GM23338 (cell line): Measurements from ENCODE around the gene SYCP2. TPM values are rescaled to one million over a fixed set of nuclear protein-coding genes. Genes with fewer than 3 reads are reported as not detected.

Experiments used
- ATAC-seq: fragments of 200-7000 bp; cut with Tn5 transposase; 3 replicates; pipeline ENCODE4 v1.9.1; 2020
- DNase-seq: peaks from one replicate; pipeline ENCODE4 v3.0.0-alpha.2; 2015; ENCODE audit warnings: low spot score
- H2AFZ ChIP-seq: fragments of 200-600 bp; sonication (generic); 2 replicates; pipeline ENCODE4 v1.8.0; 2016; ENCODE audit warnings: antibody characterized with exemption, mild to moderate bottlenecking, moderate library complexity
- H3F3A ChIP-seq: fragments of 200-600 bp; sonication (generic); replicated peaks from 2 replicates; pipeline ENCODE4 v1.8.0; 2017; ENCODE audit warnings: antibody characterized with exemption, mixed run types, low read depth
- H3K27ac ChIP-seq: fragments of 200-600 bp; sonication (generic); 2 replicates; pipeline ENCODE4 v1.6.1; 2016; ENCODE audit warnings: low read depth
- H3K27me3 ChIP-seq: fragments of 200-600 bp; sonication (generic); 2 replicates; pipeline ENCODE4 v1.8.0; 2016; ENCODE audit warnings: mild to moderate bottlenecking, mixed run types, moderate library complexity; ENCODE audit not compliant: insufficient read depth
- H3K36me3 ChIP-seq: fragments of 200-600 bp; sonication (generic); 2 replicates; pipeline ENCODE4 v1.8.0; 2016; ENCODE audit warnings: mild to moderate bottlenecking; ENCODE audit not compliant: insufficient read depth
- H3K4me1 ChIP-seq: fragments of 200-600 bp; sonication (generic); 2 replicates; pipeline ENCODE4 v1.8.0; 2016; ENCODE audit warnings: mild to moderate bottlenecking, moderate library complexity; ENCODE audit not compliant: insufficient read depth
- H3K4me2 ChIP-seq: fragments of 200-600 bp; sonication (generic); 2 replicates; pipeline ENCODE4 v1.7.1; 2017; ENCODE audit warnings: mixed run types
- H3K4me3 ChIP-seq: fragments of 200-600 bp; sonication (generic); 2 replicates; pipeline ENCODE4 v1.6.1; 2016; ENCODE audit warnings: mixed run types
- H3K79me2 ChIP-seq: fragments of 200-600 bp; sonication (generic); replicated peaks from 2 replicates; pipeline ENCODE4 v1.8.0; 2017; ENCODE audit warnings: mild to moderate bottlenecking; ENCODE audit not compliant: insufficient read depth
- H3K9me2 ChIP-seq: fragments of 200-600 bp; sonication (generic); 2 replicates; pipeline ENCODE4 v1.8.0; 2017; ENCODE audit not compliant: insufficient read depth
- H4K20me1 ChIP-seq: fragments of 200-600 bp; sonication (generic); replicated peaks from 2 replicates; pipeline ENCODE4 v1.8.0; 2017; ENCODE audit warnings: mild to moderate bottlenecking; ENCODE audit not compliant: insufficient read depth
- H3K27ac Mint-ChIP-seq: 2 replicates; pipeline ENCODE4 v1.8.0; 2020; ENCODE audit warnings: inconsistent platforms, mild to moderate bottlenecking, moderate library complexity, mixed read lengths
- H3K27me3 Mint-ChIP-seq: 3 replicates; pipeline ENCODE4 v1.8.0; 2022; ENCODE audit warnings: low read depth, mild to moderate bottlenecking, moderate library complexity, mixed read lengths, inconsistent platforms; ENCODE audit not compliant: insufficient read depth, poor library complexity
- H3K36me3 Mint-ChIP-seq: 3 replicates; pipeline ENCODE4 v1.8.0; 2021; ENCODE audit warnings: low read depth, mild to moderate bottlenecking, inconsistent platforms, moderate library complexity, mixed read lengths
- H3K4me1 Mint-ChIP-seq: 3 replicates; pipeline ENCODE4 v1.8.0; 2020; ENCODE audit warnings: mild to moderate bottlenecking, inconsistent platforms, mixed read lengths
- H3K4me3 Mint-ChIP-seq: 3 replicates; pipeline ENCODE4 v1.8.0; 2021; ENCODE audit warnings: moderate library complexity, mild to moderate bottlenecking, inconsistent platforms, mixed read lengths
- H3K9me3 Mint-ChIP-seq: 3 replicates; pipeline ENCODE4 v1.8.0; 2020; ENCODE audit warnings: moderate library complexity, mild to moderate bottlenecking, inconsistent platforms, mixed read lengths
- EZH2 ChIP-seq: fragments of 200-600 bp; sonication (generic); IDR thresholded peaks from one replicate; pipeline ENCODE4 v1.8.0; 2017; ENCODE audit warnings: antibody characterized with exemption, mild to moderate bottlenecking, low read depth; ENCODE audit not compliant: unreplicated experiment
- EZH2phosphoT487 ChIP-seq: fragments of 200-600 bp; sonication (generic); IDR thresholded peaks from one replicate; pipeline ENCODE4 v1.8.1; 2018; ENCODE audit warnings: antibody characterized with exemption; ENCODE audit not compliant: unreplicated experiment
- JUNB ChIP-seq: IDR thresholded peaks from one replicate; pipeline ENCODE4 v1.6.1; 2016; ENCODE audit warnings: antibody characterized with exemption; ENCODE audit not compliant: unreplicated experiment
- ZNF331 ChIP-seq: fragments of 250-450 bp; sonication (Bioruptor Pico); IDR thresholded peaks from 2 replicates; pipeline ENCODE4 v1.5.0; 2020; ENCODE audit warnings: low read depth, mild to moderate bottlenecking, moderate library complexity
- polyA plus RNA-seq: library from polyadenylated mRNA; unstranded; fragments of >200 nt; fragmentation: Nextera tagmentation; extraction: Ambion mirVana; gene quantifications from 2 replicates; pipeline ENCODE4 v1.2.1, GENCODE V29; 2016
- total RNA-seq: library from RNA; depleted of rRNA; stranded (reverse); fragments of >200 nt; shearing (Covaris generic); gene quantifications from 2 replicates; pipeline ENCODE4 v1.2.3, GENCODE V29; 2014
- TF ChIP-seq, protein P1 (sequence below): fragments of 250-450 bp; sonication (Bioruptor Pico); IDR thresholded peaks from 2 replicates; pipeline ENCODE4 v1.5.0; 2020; ENCODE audit warnings: mild to moderate bottlenecking, moderate library complexity
- TF ChIP-seq, protein P2 (sequence below), 2 experiments: fragments of 200-600 bp in 1 of 2; sonication (generic) in 1 of 2; conservative IDR thresholded peaks; 2 replicates each; pipeline versions ENCODE4 v1.5.1 to v1.6.1; 2016 to 2017; ENCODE audit warnings: antibody characterized with exemption in 2 of 2, low read depth in 2 of 2, mild to moderate bottlenecking in 2 of 2, moderate library complexity in 1 of 2

SYCP2 gene
- total and polyA plus RNA-seq, 2 experiments from 2014 or later: 0.50 to 2.1 TPM

- TF ChIP-seq, protein P1, sequence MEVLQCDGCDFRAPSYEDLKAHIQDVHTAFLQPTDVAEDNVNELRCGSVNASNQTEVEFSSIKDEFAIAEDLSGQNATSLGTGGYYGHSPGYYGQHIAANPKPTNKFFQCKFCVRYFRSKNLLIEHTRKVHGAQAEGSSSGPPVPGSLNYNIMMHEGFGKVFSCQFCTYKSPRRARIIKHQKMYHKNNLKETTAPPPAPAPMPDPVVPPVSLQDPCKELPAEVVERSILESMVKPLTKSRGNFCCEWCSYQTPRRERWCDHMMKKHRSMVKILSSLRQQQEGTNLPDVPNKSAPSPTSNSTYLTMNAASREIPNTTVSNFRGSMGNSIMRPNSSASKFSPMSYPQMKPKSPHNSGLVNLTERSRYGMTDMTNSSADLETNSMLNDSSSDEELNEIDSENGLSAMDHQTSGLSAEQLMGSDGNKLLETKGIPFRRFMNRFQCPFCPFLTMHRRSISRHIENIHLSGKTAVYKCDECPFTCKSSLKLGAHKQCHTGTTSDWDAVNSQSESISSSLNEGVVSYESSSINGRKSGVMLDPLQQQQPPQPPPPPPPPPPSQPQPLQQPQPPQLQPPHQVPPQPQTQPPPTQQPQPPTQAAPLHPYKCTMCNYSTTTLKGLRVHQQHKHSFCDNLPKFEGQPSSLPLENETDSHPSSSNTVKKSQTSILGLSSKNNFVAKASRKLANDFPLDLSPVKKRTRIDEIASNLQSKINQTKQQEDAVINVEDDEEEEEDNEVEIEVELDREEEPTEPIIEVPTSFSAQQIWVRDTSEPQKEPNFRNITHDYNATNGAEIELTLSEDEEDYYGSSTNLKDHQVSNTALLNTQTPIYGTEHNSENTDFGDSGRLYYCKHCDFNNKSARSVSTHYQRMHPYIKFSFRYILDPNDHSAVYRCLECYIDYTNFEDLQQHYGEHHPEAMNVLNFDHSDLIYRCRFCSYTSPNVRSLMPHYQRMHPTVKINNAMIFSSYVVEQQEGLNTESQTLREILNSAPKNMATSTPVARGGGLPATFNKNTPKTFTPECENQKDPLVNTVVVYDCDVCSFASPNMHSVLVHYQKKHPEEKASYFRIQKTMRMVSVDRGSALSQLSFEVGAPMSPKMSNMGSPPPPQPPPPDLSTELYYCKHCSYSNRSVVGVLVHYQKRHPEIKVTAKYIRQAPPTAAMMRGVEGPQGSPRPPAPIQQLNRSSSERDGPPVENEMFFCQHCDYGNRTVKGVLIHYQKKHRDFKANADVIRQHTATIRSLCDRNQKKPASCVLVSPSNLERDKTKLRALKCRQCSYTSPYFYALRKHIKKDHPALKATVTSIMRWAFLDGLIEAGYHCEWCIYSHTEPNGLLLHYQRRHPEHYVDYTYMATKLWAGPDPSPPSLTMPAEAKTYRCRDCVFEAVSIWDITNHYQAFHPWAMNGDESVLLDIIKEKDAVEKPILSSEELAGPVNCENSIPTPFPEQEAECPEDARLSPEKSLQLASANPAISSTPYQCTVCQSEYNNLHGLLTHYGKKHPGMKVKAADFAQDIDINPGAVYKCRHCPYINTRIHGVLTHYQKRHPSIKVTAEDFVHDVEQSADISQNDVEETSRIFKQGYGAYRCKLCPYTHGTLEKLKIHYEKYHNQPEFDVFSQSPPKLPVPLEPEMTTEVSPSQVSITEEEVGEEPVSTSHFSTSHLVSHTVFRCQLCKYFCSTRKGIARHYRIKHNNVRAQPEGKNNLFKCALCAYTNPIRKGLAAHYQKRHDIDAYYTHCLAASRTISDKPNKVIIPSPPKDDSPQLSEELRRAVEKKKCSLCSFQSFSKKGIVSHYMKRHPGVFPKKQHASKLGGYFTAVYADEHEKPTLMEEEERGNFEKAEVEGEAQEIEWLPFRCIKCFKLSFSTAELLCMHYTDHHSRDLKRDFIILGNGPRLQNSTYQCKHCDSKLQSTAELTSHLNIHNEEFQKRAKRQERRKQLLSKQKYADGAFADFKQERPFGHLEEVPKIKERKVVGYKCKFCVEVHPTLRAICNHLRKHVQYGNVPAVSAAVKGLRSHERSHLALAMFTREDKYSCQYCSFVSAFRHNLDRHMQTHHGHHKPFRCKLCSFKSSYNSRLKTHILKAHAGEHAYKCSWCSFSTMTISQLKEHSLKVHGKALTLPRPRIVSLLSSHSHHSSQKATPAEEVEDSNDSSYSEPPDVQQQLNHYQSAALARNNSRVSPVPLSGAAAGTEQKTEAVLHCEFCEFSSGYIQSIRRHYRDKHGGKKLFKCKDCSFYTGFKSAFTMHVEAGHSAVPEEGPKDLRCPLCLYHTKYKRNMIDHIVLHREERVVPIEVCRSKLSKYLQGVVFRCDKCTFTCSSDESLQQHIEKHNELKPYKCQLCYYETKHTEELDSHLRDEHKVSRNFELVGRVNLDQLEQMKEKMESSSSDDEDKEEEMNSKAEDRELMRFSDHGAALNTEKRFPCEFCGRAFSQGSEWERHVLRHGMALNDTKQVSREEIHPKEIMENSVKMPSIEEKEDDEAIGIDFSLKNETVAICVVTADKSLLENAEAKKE (CRISPR knock-in tag): no peak
These were observed 1.7 kb downstream of the SYCP2 start (continued) for GRCh38 chr20:59931511-59932312.

DNA sequence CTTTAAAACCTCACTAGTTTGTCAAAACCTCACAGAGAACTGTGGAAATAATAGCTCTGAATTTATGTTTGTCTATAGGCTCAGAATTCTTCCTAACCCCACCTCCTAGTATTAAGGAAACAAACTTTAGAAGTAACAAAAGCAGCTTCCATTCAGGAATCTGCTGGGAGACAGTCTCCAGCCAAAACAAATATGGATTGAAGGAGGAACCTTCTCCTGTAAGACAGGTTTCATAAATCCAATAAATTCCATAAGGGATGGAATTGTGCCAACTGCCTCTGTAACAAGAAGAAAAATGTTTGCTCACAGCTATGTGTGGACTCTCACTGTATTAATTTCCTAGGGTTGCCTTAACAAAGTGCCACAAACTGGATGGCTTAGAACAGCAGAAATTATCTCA is 7.5 kb downstream of the SYCP2 start:
- Histone ChIP-seq H3K27ac (no peak overlapping the region), H3K27me3 (0 out of 2 replicates have a peak, but pooled peaks cover 6% of the 10 kb centered on the region), H3K4me1 (no peaks in the 10 kb centered on the region), H3K4me3 (no peak overlapping the region), H3K4me2 (no peak overlapping the region), H3F3A (no peaks in the 10 kb centered on the region), H3K9me2 (no peaks in the 10 kb centered on the region), H2AFZ (no peak overlapping the region), H3K79me2 (no peaks in the 10 kb centered on the region), H4K20me1 (no peaks in the 10 kb centered on the region), H3K36me3 (no peaks in the 10 kb centered on the region)
- Mint-ChIP-seq H3K4me1 (peaks cover 8% of the 10 kb centered on the region), H3K36me3 (no peaks in the 10 kb centered on the region), H3K4me3 (no peak overlapping the region), H3K27me3 (peaks cover 2% of the 10 kb centered on the region), H3K27ac (no peak overlapping the region), H3K9me3 (no peaks in the 10 kb centered on the region)
- ATAC-seq (no peak), DNase-seq (no peak)
- TF ChIP-seq, protein P2, sequence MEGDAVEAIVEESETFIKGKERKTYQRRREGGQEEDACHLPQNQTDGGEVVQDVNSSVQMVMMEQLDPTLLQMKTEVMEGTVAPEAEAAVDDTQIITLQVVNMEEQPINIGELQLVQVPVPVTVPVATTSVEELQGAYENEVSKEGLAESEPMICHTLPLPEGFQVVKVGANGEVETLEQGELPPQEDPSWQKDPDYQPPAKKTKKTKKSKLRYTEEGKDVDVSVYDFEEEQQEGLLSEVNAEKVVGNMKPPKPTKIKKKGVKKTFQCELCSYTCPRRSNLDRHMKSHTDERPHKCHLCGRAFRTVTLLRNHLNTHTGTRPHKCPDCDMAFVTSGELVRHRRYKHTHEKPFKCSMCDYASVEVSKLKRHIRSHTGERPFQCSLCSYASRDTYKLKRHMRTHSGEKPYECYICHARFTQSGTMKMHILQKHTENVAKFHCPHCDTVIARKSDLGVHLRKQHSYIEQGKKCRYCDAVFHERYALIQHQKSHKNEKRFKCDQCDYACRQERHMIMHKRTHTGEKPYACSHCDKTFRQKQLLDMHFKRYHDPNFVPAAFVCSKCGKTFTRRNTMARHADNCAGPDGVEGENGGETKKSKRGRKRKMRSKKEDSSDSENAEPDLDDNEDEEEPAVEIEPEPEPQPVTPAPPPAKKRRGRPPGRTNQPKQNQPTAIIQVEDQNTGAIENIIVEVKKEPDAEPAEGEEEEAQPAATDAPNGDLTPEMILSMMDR (conservative IDR thresholded peaks at IDR 0.05; ENCODE audit: low read depth in 2 of 2): no peak
- TF ChIP-seq EZH2phosphoT487 (no peak), EZH2 (no peak), ZNF331 (CRISPR knock-in tag) (no peak), JUNB (no peak)
- TF ChIP-seq, protein P1 (CRISPR knock-in tag): no peak
